K562 (cell line): Measurements from ENCODE around the gene TBC1D16.

Source experiments
- CTCF ChIP-seq, 3 experiments: IDR thresholded peaks in 2 of 3; conservative IDR thresholded peaks in 1 of 3; 2 replicates each; pipeline ENCODE4 v1.5.1; 2011 to 2012; ENCODE audit warnings: low read length in 3 of 3, mild to moderate bottlenecking in 3 of 3, control low read depth in 2 of 3, improper control_type of control experiment in 1 of 3, inconsistent platforms in 1 of 3, low read depth in 1 of 3, mixed read lengths in 1 of 3, moderate library complexity in 1 of 3; ENCODE audit not compliant: insufficient read depth in 2 of 3
- FOS ChIP-seq: IDR thresholded peaks from 3 replicates; pipeline ENCODE4 v1.6.1; 2011; ENCODE audit not compliant: insufficient read length; ENCODE audit errors: extremely low read depth
- FOXA1 ChIP-seq: fragments of 450-650 bp; IDR thresholded peaks from 2 replicates; pipeline ENCODE4 v1.6.1; 2016; ENCODE audit warnings: mild to moderate bottlenecking, borderline replicate concordance
- GATA2 ChIP-seq: sonication (generic); formaldehyde crosslinking; IDR thresholded peaks from 2 replicates; pipeline ENCODE4 v1.4.0; 2020; ENCODE audit warnings: mild to moderate bottlenecking, missing genetic modification reagents
- KDM5B ChIP-seq: fragments of 200-600 bp; sonication (generic); IDR thresholded peaks from 2 replicates; pipeline ENCODE4 v1.6.1; 2012; ENCODE audit warnings: low read depth, mild to moderate bottlenecking, moderate library complexity, low read length, control low read depth, inconsistent platforms; ENCODE audit not compliant: insufficient replicate concordance
- POLR2AphosphoS5 ChIP-seq: IDR thresholded peaks from 2 replicates; pipeline ENCODE4 v1.6.1; 2011; ENCODE audit warnings: mild to moderate bottlenecking, low read depth, low read length, moderate library complexity; ENCODE audit not compliant: control insufficient read depth, insufficient read depth
- POU5F1 ChIP-seq: fragments of 150-350 bp; IDR thresholded peaks from 2 replicates; pipeline ENCODE4 v1.6.1; 2014; ENCODE audit warnings: borderline replicate concordance, low read length, low read depth, mild to moderate bottlenecking; ENCODE audit not compliant: partially characterized antibody
- RBM22 ChIP-seq: fragments of 200-400 bp; formaldehyde crosslinking; IDR thresholded peaks from 2 replicates; pipeline ENCODE4 v1.6.1; 2018; ENCODE audit warnings: low read length, low read depth; ENCODE audit not compliant: poor library complexity, severe bottlenecking
- TAF1 ChIP-seq: IDR thresholded peaks from 2 replicates; pipeline ENCODE4 v1.6.1; 2011; ENCODE audit warnings: mild to moderate bottlenecking, low read length, moderate library complexity; ENCODE audit not compliant: insufficient read depth, control insufficient read depth, severe bottlenecking; ENCODE audit errors: extremely low read depth
- ZNF764 ChIP-seq: fragments of 250-450 bp; sonication (Bioruptor Pico); IDR thresholded peaks from 2 replicates; pipeline ENCODE4 v1.4.0; 2020; ENCODE audit warnings: low read depth, mild to moderate bottlenecking, moderate library complexity
- TF ChIP-seq, protein P1 (sequence below): sonication (generic); formaldehyde crosslinking; IDR thresholded peaks from 2 replicates; pipeline ENCODE4 v1.8.1; 2023; ENCODE audit warnings: mild to moderate bottlenecking, missing genetic modification reagents

GRCh38 chr17:79907850-79908249 lies 127.8 kb downstream of the TBC1D16 start:
- TF ChIP-seq FOS = no peak
- no peak for TF ChIP-seq CTCF (IDR thresholded peaks at IDR 0.05 in 2 of 3, conservative IDR thresholded peaks at IDR 0.05 in 1 of 3; ENCODE audit: insufficient read depth in 2 of 3, low read depth in 1 of 3, low read length in 3 of 3)
- TF ChIP-seq FOXA1 = no peak
- no peak for TF ChIP-seq ZNF764 (CRISPR knock-in tag)
- no peak for TF ChIP-seq TAF1
- TF ChIP-seq POU5F1 = no peak
- no peak for TF ChIP-seq GATA2
- TF ChIP-seq KDM5B = no peak
- no peak for TF ChIP-seq POLR2AphosphoS5
- TF ChIP-seq, protein P1, sequence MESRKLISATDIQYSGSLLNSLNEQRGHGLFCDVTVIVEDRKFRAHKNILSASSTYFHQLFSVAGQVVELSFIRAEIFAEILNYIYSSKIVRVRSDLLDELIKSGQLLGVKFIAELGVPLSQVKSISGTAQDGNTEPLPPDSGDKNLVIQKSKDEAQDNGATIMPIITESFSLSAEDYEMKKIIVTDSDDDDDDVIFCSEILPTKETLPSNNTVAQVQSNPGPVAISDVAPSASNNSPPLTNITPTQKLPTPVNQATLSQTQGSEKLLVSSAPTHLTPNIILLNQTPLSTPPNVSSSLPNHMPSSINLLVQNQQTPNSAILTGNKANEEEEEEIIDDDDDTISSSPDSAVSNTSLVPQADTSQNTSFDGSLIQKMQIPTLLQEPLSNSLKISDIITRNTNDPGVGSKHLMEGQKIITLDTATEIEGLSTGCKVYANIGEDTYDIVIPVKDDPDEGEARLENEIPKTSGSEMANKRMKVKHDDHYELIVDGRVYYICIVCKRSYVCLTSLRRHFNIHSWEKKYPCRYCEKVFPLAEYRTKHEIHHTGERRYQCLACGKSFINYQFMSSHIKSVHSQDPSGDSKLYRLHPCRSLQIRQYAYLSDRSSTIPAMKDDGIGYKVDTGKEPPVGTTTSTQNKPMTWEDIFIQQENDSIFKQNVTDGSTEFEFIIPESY (CRISPR knock-in tag) = no peak
- no peak for TF ChIP-seq RBM22
